Measurements from ENCODE around the gene ACTR5. TPM values are rescaled to one million over a fixed set of nuclear protein-coding genes. Genes with fewer than 3 reads are reported as not detected.

The ACTR5 gene
- total RNA-seq, 2 donors from 2014 or later, result 7.9 to 11.2 TPM

DNA sequence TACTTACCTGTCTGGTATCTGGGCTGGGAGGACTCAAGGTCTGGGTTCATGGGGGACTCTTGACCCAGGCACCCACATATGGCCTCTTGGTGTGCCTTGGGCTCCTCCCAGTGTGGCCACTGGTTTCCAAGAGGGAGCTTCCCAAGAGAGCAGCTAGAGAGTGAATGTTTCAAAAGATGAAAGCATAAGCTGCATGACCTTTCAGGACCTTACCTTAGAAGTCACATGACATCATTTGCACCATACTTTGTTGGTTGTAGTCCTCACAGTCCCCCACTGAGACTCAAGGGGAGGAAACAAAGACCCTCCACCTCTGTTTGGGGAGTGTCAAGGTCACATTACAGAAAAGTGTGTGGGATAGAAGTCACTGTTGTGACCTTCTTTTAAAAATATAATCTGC lies 13.9 kb downstream of the ACTR5 start:
- Histone ChIP-seq H3K27ac (ENCODE audit: low read depth, low read length) (no peak overlapping the region), H3K4me3 (ENCODE audit: low read length) (no peak overlapping the region), H3K9ac (ENCODE audit: extremely low read depth, low read length, poor library complexity, severe bottlenecking) (no peak overlapping the region), H3K27me3 (ENCODE audit: control insufficient read depth, insufficient read depth, low read length, poor library complexity, severe bottlenecking) (no peaks in the 10 kb centered on the region), H3K36me3 (ENCODE audit: control insufficient read depth, insufficient read depth, low read length) (peaks cover 75% of the 10 kb centered on the region), H3K9me3 (ENCODE audit: control insufficient read depth, low read length) (no peaks in the 10 kb centered on the region), H3K4me1 (ENCODE audit: control insufficient read depth, insufficient read depth, low read length) (peaks cover 4% of the 10 kb centered on the region)
- TF ChIP-seq, protein P1, sequence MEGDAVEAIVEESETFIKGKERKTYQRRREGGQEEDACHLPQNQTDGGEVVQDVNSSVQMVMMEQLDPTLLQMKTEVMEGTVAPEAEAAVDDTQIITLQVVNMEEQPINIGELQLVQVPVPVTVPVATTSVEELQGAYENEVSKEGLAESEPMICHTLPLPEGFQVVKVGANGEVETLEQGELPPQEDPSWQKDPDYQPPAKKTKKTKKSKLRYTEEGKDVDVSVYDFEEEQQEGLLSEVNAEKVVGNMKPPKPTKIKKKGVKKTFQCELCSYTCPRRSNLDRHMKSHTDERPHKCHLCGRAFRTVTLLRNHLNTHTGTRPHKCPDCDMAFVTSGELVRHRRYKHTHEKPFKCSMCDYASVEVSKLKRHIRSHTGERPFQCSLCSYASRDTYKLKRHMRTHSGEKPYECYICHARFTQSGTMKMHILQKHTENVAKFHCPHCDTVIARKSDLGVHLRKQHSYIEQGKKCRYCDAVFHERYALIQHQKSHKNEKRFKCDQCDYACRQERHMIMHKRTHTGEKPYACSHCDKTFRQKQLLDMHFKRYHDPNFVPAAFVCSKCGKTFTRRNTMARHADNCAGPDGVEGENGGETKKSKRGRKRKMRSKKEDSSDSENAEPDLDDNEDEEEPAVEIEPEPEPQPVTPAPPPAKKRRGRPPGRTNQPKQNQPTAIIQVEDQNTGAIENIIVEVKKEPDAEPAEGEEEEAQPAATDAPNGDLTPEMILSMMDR (conservative IDR thresholded peaks at IDR 0.05), result no peak
- Mint-ChIP-seq H3K36me3 (ENCODE audit: low read depth) (peaks cover 73% of the 10 kb centered on the region), H3K27ac (no peak overlapping the region), H3K4me1 (peaks cover 7% of the 10 kb centered on the region), H3K27me3 (ENCODE audit: insufficient read depth) (no peaks in the 10 kb centered on the region), H3K9me3 (no peaks in the 10 kb centered on the region), H3K4me3 (no peak overlapping the region)
- DNase-seq, result no peak

DNA sequence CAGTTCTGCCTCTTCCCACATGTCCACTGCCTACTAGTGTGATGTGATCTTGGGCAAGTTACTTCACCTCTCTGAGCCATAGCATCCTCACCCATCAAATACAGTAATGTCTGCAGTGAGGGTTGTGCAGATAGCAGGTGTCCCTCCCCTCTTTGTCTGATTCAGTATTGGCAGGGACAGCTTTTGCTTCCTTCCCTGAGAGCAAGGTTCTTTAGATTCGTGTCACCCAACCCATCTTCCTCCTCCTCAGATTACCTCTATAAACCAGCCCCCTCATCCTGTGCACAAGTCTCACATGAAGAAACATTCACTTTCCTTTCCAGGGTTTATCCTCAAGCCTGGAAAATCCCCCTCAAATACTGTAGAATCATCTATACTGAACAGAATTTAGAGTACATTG lies 15.4 kb downstream of the ACTR5 start:
- TF ChIP-seq, protein P1 (conservative IDR thresholded peaks at IDR 0.05), result no peak
- no peak overlapping the region for H3K4me3 ChIP-seq (ENCODE audit: low read length)
- H3K9me3 Mint-ChIP-seq, result no peaks in the 10 kb centered on the region
- H3K36me3 ChIP-seq (ENCODE audit: control insufficient read depth, insufficient read depth, low read length), result peaks cover 80% of the 10 kb centered on the region
- H3K9ac ChIP-seq (ENCODE audit: extremely low read depth, low read length, poor library complexity, severe bottlenecking), result no peak overlapping the region
- no peaks in the 10 kb centered on the region for H3K27me3 ChIP-seq (ENCODE audit: control insufficient read depth, insufficient read depth, low read length, poor library complexity, severe bottlenecking)
- no peaks in the 10 kb centered on the region for H3K9me3 ChIP-seq (ENCODE audit: control insufficient read depth, low read length)
- H3K27me3 Mint-ChIP-seq (ENCODE audit: insufficient read depth), result no peaks in the 10 kb centered on the region
- WGBS, 2 experiments (ENCODE audit: insufficient coverage in 1 of 2, insufficient read length in 1 of 2), result 86 to 97% methylated on average over 1 of the region's 1 CpG
- no peak for DNase-seq
- peaks cover 7% of the 10 kb centered on the region for H3K4me1 Mint-ChIP-seq
- H3K36me3 Mint-ChIP-seq (ENCODE audit: low read depth), result peaks cover 77% of the 10 kb centered on the region
- peaks cover 4% of the 10 kb centered on the region for H3K4me1 ChIP-seq (ENCODE audit: control insufficient read depth, insufficient read depth, low read length)
- no peak overlapping the region for H3K27ac ChIP-seq (ENCODE audit: low read depth, low read length)
- H3K27ac Mint-ChIP-seq, result no peak overlapping the region
- no peak overlapping the region for H3K4me3 Mint-ChIP-seq

DNA sequence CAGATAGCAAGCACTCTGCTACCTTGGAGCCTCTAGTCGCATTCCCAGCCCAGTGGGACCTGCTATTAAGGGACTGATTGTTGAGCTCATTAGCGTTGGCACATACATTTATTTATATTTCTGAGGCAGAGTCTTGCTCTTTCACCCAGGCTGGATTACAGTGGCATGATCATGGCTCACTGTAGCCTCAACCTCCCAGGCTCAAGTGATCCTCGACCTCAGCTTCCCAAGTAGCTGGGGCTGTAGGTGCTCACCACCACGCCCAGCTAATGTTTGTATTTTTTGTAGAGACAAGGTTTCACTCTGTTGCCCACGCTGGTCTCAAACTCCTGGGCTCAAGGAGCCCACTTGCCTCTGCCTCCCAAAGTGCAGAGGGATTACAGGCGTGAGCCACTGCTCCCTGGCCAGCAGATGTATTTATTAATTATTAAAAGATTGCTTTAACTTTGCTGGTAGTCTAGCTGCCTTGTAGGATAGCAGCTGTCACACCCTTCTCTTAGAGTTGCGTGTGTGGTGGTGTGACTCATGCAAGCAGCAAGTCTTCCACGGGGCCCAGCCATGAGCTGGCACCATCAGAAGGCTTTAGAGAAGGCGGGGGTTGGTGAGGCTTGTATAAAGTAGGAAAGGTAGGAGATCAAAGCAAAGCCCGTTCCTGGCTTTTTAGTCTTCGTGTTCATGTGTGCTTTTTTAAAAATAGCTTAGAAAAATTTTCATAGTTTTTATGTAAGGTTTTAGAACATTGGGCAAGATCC lies 16.5 kb downstream of the ACTR5 start:
- Histone ChIP-seq H3K27ac (ENCODE audit: low read depth, low read length) (no peak overlapping the region), H3K36me3 (ENCODE audit: control insufficient read depth, insufficient read depth, low read length) (peaks cover 76% of the 10 kb centered on the region), H3K4me3 (ENCODE audit: low read length) (no peak overlapping the region), H3K27me3 (ENCODE audit: control insufficient read depth, insufficient read depth, low read length, poor library complexity, severe bottlenecking) (no peaks in the 10 kb centered on the region), H3K9ac (ENCODE audit: extremely low read depth, low read length, poor library complexity, severe bottlenecking) (no peak overlapping the region), H3K4me1 (ENCODE audit: control insufficient read depth, insufficient read depth, low read length) (peaks cover 4% of the 10 kb centered on the region), H3K9me3 (ENCODE audit: control insufficient read depth, low read length) (no peaks in the 10 kb centered on the region)
- Mint-ChIP-seq H3K27ac (no peak overlapping the region), H3K27me3 (ENCODE audit: insufficient read depth) (no peaks in the 10 kb centered on the region), H3K36me3 (ENCODE audit: low read depth) (peaks cover 81% of the 10 kb centered on the region), H3K9me3 (no peaks in the 10 kb centered on the region), H3K4me1 (peaks cover 7% of the 10 kb centered on the region), H3K4me3 (no peak overlapping the region)
- 90 to 92% methylated on average over 9 to 11 of the region's 11 CpGs for WGBS, 2 experiments (ENCODE audit: insufficient coverage in 1 of 2, insufficient read length in 1 of 2)
- TF ChIP-seq, protein P1 (conservative IDR thresholded peaks at IDR 0.05), result no peak
- DNase-seq, result no peak
